ENCODE results near the gene KRCC1. TPM values are rescaled to one million over a fixed set of nuclear protein-coding genes. Genes with fewer than 3 reads are reported as not detected.

The KRCC1 gene
- total and polyA plus RNA-seq, 2 experiments from 2014 or later = 10.3 to 12.5 TPM

DNA sequence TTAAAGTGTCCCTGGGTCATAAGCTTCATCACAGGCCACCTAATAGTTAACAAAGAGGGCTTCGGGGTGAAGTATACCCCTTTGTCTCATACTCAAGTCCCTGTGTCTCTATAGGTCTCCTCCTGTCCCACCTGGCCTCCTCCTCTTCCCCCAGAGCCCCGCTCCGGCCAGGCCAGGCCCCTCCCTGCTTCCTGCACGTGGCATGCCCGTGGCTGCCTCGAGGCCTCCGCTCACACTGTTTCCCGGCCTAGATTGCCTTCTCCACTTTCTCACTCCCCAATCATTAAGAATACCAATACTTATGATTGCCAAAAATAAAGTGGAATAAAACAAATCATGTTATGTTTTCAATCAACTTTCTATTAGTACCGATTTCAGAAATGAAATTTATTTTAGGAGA, 30.8 kb upstream of the KRCC1 start:
- Histone ChIP-seq H3K4me3 (no peak overlapping the region), H3K9me2 (ENCODE audit: insufficient read depth) (no peaks in the 10 kb centered on the region), H4K20me1 (replicated peaks; ENCODE audit: insufficient read depth) (no peaks in the 10 kb centered on the region), H3K4me1 (ENCODE audit: insufficient read depth) (0 out of 2 replicates have a peak, but pooled peaks cover 9% of the 10 kb centered on the region), H3K27ac (ENCODE audit: low read depth) (no peak overlapping the region), H3K36me3 (ENCODE audit: insufficient read depth) (no peaks in the 10 kb centered on the region), H2AFZ (no peak overlapping the region; the same call in 1 of the 2 replicates), H3K79me2 (replicated peaks; ENCODE audit: insufficient read depth) (no peaks in the 10 kb centered on the region), H3F3A (replicated peaks; ENCODE audit: low read depth) (no peaks in the 10 kb centered on the region), H3K4me2 (no peak overlapping the region), H3K27me3 (ENCODE audit: insufficient read depth) (no peaks in the 10 kb centered on the region)
- Mint-ChIP-seq H3K4me1 (peaks cover 14% of the 10 kb centered on the region), H3K36me3 (ENCODE audit: low read depth) (no peaks in the 10 kb centered on the region), H3K27me3 (ENCODE audit: insufficient read depth, low read depth, poor library complexity) (no peaks in the 10 kb centered on the region), H3K27ac (no peak overlapping the region), H3K4me3 (no peak overlapping the region), H3K9me3 (no peaks in the 10 kb centered on the region; the same call in 2 of the 3 replicates)
- TF ChIP-seq, protein P1, sequence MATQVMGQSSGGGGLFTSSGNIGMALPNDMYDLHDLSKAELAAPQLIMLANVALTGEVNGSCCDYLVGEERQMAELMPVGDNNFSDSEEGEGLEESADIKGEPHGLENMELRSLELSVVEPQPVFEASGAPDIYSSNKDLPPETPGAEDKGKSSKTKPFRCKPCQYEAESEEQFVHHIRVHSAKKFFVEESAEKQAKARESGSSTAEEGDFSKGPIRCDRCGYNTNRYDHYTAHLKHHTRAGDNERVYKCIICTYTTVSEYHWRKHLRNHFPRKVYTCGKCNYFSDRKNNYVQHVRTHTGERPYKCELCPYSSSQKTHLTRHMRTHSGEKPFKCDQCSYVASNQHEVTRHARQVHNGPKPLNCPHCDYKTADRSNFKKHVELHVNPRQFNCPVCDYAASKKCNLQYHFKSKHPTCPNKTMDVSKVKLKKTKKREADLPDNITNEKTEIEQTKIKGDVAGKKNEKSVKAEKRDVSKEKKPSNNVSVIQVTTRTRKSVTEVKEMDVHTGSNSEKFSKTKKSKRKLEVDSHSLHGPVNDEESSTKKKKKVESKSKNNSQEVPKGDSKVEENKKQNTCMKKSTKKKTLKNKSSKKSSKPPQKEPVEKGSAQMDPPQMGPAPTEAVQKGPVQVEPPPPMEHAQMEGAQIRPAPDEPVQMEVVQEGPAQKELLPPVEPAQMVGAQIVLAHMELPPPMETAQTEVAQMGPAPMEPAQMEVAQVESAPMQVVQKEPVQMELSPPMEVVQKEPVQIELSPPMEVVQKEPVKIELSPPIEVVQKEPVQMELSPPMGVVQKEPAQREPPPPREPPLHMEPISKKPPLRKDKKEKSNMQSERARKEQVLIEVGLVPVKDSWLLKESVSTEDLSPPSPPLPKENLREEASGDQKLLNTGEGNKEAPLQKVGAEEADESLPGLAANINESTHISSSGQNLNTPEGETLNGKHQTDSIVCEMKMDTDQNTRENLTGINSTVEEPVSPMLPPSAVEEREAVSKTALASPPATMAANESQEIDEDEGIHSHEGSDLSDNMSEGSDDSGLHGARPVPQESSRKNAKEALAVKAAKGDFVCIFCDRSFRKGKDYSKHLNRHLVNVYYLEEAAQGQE (IDR thresholded peaks at IDR 0.05; ENCODE audit: unreplicated experiment) = no peak
- TF ChIP-seq POLR2AphosphoS5 (IDR thresholded peaks at IDR 0.05; ENCODE audit: low read depth) (no peak), NANOG (IDR thresholded peaks at IDR 0.05; ENCODE audit: borderline replicate concordance) (no peak), EZH2phosphoT487 (IDR thresholded peaks at IDR 0.05; ENCODE audit: unreplicated experiment) (no peak), ZNF331 (CRISPR knock-in tag; IDR thresholded peaks at IDR 0.05; ENCODE audit: low read depth) (no peak), JUNB (IDR thresholded peaks at IDR 0.05; ENCODE audit: unreplicated experiment) (no peak), ZNF114 (CRISPR knock-in tag; IDR thresholded peaks at IDR 0.05) (no peak), STAT1 (IDR thresholded peaks at IDR 0.05; ENCODE audit: unreplicated experiment) (no peak), EZH2 (IDR thresholded peaks at IDR 0.05; ENCODE audit: low read depth, unreplicated experiment) (no peak), CREB1 (CRISPR knock-in tag; IDR thresholded peaks at IDR 0.05; ENCODE audit: low read depth) (no peak)
- TF ChIP-seq, protein P2, sequence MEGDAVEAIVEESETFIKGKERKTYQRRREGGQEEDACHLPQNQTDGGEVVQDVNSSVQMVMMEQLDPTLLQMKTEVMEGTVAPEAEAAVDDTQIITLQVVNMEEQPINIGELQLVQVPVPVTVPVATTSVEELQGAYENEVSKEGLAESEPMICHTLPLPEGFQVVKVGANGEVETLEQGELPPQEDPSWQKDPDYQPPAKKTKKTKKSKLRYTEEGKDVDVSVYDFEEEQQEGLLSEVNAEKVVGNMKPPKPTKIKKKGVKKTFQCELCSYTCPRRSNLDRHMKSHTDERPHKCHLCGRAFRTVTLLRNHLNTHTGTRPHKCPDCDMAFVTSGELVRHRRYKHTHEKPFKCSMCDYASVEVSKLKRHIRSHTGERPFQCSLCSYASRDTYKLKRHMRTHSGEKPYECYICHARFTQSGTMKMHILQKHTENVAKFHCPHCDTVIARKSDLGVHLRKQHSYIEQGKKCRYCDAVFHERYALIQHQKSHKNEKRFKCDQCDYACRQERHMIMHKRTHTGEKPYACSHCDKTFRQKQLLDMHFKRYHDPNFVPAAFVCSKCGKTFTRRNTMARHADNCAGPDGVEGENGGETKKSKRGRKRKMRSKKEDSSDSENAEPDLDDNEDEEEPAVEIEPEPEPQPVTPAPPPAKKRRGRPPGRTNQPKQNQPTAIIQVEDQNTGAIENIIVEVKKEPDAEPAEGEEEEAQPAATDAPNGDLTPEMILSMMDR (conservative IDR thresholded peaks at IDR 0.05; ENCODE audit: low read depth in 2 of 2) = no peak
- TF ChIP-seq, protein P3, sequence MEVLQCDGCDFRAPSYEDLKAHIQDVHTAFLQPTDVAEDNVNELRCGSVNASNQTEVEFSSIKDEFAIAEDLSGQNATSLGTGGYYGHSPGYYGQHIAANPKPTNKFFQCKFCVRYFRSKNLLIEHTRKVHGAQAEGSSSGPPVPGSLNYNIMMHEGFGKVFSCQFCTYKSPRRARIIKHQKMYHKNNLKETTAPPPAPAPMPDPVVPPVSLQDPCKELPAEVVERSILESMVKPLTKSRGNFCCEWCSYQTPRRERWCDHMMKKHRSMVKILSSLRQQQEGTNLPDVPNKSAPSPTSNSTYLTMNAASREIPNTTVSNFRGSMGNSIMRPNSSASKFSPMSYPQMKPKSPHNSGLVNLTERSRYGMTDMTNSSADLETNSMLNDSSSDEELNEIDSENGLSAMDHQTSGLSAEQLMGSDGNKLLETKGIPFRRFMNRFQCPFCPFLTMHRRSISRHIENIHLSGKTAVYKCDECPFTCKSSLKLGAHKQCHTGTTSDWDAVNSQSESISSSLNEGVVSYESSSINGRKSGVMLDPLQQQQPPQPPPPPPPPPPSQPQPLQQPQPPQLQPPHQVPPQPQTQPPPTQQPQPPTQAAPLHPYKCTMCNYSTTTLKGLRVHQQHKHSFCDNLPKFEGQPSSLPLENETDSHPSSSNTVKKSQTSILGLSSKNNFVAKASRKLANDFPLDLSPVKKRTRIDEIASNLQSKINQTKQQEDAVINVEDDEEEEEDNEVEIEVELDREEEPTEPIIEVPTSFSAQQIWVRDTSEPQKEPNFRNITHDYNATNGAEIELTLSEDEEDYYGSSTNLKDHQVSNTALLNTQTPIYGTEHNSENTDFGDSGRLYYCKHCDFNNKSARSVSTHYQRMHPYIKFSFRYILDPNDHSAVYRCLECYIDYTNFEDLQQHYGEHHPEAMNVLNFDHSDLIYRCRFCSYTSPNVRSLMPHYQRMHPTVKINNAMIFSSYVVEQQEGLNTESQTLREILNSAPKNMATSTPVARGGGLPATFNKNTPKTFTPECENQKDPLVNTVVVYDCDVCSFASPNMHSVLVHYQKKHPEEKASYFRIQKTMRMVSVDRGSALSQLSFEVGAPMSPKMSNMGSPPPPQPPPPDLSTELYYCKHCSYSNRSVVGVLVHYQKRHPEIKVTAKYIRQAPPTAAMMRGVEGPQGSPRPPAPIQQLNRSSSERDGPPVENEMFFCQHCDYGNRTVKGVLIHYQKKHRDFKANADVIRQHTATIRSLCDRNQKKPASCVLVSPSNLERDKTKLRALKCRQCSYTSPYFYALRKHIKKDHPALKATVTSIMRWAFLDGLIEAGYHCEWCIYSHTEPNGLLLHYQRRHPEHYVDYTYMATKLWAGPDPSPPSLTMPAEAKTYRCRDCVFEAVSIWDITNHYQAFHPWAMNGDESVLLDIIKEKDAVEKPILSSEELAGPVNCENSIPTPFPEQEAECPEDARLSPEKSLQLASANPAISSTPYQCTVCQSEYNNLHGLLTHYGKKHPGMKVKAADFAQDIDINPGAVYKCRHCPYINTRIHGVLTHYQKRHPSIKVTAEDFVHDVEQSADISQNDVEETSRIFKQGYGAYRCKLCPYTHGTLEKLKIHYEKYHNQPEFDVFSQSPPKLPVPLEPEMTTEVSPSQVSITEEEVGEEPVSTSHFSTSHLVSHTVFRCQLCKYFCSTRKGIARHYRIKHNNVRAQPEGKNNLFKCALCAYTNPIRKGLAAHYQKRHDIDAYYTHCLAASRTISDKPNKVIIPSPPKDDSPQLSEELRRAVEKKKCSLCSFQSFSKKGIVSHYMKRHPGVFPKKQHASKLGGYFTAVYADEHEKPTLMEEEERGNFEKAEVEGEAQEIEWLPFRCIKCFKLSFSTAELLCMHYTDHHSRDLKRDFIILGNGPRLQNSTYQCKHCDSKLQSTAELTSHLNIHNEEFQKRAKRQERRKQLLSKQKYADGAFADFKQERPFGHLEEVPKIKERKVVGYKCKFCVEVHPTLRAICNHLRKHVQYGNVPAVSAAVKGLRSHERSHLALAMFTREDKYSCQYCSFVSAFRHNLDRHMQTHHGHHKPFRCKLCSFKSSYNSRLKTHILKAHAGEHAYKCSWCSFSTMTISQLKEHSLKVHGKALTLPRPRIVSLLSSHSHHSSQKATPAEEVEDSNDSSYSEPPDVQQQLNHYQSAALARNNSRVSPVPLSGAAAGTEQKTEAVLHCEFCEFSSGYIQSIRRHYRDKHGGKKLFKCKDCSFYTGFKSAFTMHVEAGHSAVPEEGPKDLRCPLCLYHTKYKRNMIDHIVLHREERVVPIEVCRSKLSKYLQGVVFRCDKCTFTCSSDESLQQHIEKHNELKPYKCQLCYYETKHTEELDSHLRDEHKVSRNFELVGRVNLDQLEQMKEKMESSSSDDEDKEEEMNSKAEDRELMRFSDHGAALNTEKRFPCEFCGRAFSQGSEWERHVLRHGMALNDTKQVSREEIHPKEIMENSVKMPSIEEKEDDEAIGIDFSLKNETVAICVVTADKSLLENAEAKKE (CRISPR knock-in tag; IDR thresholded peaks at IDR 0.05) = no peak
- TF ChIP-seq, protein P4, sequence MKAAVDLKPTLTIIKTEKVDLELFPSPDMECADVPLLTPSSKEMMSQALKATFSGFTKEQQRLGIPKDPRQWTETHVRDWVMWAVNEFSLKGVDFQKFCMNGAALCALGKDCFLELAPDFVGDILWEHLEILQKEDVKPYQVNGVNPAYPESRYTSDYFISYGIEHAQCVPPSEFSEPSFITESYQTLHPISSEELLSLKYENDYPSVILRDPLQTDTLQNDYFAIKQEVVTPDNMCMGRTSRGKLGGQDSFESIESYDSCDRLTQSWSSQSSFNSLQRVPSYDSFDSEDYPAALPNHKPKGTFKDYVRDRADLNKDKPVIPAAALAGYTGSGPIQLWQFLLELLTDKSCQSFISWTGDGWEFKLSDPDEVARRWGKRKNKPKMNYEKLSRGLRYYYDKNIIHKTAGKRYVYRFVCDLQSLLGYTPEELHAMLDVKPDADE (IDR thresholded peaks at IDR 0.05) = no peak
- ATAC-seq = no peak
- no peak for DNase-seq (ENCODE audit: low spot score)

All from GM23338 (cell line).